ENCODE data around the gene HTATIP2.

GRCh38 chr11:20407344-20407743, 43.8 kb downstream of the HTATIP2 start:
- TF ChIP-seq EP300 (IDR thresholded peaks at IDR 0.05; ENCODE audit: borderline replicate concordance) = no peak
- no peak for TF ChIP-seq CEBPB (IDR thresholded peaks at IDR 0.05)
- TF ChIP-seq FOXM1 (IDR thresholded peaks at IDR 0.05; ENCODE audit: borderline replicate concordance, low read depth) = no peak
- TF ChIP-seq TCF12 (IDR thresholded peaks at IDR 0.05; ENCODE audit: low read depth) = no peak
- TF ChIP-seq ZBTB7A (IDR thresholded peaks at IDR 0.05; ENCODE audit: low read depth) = no peak
- TF ChIP-seq, protein P1, sequence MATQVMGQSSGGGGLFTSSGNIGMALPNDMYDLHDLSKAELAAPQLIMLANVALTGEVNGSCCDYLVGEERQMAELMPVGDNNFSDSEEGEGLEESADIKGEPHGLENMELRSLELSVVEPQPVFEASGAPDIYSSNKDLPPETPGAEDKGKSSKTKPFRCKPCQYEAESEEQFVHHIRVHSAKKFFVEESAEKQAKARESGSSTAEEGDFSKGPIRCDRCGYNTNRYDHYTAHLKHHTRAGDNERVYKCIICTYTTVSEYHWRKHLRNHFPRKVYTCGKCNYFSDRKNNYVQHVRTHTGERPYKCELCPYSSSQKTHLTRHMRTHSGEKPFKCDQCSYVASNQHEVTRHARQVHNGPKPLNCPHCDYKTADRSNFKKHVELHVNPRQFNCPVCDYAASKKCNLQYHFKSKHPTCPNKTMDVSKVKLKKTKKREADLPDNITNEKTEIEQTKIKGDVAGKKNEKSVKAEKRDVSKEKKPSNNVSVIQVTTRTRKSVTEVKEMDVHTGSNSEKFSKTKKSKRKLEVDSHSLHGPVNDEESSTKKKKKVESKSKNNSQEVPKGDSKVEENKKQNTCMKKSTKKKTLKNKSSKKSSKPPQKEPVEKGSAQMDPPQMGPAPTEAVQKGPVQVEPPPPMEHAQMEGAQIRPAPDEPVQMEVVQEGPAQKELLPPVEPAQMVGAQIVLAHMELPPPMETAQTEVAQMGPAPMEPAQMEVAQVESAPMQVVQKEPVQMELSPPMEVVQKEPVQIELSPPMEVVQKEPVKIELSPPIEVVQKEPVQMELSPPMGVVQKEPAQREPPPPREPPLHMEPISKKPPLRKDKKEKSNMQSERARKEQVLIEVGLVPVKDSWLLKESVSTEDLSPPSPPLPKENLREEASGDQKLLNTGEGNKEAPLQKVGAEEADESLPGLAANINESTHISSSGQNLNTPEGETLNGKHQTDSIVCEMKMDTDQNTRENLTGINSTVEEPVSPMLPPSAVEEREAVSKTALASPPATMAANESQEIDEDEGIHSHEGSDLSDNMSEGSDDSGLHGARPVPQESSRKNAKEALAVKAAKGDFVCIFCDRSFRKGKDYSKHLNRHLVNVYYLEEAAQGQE (IDR thresholded peaks at IDR 0.05; ENCODE audit: low read depth) = no peak
- no peak for TF ChIP-seq YY1 (IDR thresholded peaks at IDR 0.05; ENCODE audit: low read depth)

Measured in Ishikawa (cell line).